ENCODE data around the gene STMN1. TPM values are rescaled to one million over a fixed set of nuclear protein-coding genes. Genes with fewer than 3 reads are reported as not detected.

The STMN1 gene
- total RNA-seq, 1 experiment from 2014 or later: 933 TPM

DNA sequence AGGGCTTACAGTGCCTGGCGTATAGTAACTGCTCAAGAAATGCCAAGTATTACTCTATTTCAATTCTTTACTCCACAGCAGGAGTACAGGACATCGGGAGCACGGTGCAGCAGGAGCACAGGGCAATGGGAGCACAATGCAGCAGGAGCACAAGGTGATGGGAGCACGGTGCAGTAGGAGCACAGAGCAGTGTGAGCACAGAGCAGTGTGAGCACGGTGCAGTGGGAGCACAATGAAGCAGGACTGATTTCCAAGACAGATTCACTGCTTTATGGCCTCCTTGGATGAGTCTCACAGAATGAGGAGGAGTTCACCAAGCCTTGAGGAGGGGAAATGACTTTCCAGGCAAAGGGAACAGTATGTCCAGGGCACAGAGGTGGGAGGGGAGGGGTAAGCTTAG lies 25.7 kb downstream of the STMN1 start:
- intact Hi-C loops (cut with micrococcal nuclease; ENCODE audit: unreplicated experiment): no loop called here
- Histone ChIP-seq H3K4me3 (ENCODE audit: low read depth, low read length, poor library complexity, severe bottlenecking) (no peak overlapping the region), H3K36me3 (ENCODE audit: insufficient read depth, low read length, poor library complexity, severe bottlenecking) (no peaks in the 10 kb centered on the region), H3K9me3 (ENCODE audit: low read depth, low read length, poor library complexity, severe bottlenecking) (no peaks in the 10 kb centered on the region), H3K27me3 (replicated peaks; ENCODE audit: insufficient read depth, low read depth, low read length, poor library complexity) (no peaks in the 10 kb centered on the region), H3K27ac (ENCODE audit: low read depth, low read length, poor library complexity, severe bottlenecking) (no peak overlapping the region), H3K4me1 (ENCODE audit: insufficient read depth, low read length, poor library complexity, severe bottlenecking) (no peaks in the 10 kb centered on the region)
- POLR2A ChIA-PET (ENCODE audit: low non-redundant PET): no interaction called here
- no peak for DNase-seq (ENCODE audit: low spot score)
- BruUV-seq (replicated peaks): no TSS peak
- CTCF ChIA-PET: no interaction called here
- no peak for TF ChIP-seq EZH2 (IDR thresholded peaks at IDR 0.05; ENCODE audit: borderline replicate concordance, low read depth, low read length, poor library complexity, severe bottlenecking)

DNA sequence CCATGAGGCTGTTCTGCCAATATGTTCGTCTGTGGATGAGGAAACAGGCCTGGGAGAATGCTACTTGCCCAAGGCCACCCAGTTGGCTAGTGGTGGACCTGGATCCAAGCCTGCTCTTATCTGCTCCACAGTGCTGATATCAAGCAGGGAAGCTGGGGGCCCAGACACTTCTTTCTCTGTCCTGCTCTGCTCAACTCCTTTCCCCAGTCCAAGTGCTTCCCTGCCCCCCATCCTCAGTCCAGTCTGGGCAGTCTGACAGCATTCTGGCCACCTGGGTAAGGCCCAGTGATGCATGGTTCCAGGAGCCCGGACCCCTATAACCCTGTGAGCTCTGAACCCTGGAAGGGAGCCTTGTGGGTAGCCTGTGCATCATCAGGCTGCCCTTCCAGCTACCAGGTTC lies 26.5 kb downstream of the STMN1 start:
- DNase-seq (ENCODE audit: low spot score): no peak
- Histone ChIP-seq H3K27ac (ENCODE audit: low read depth, low read length, poor library complexity, severe bottlenecking) (no peak overlapping the region), H3K4me1 (ENCODE audit: insufficient read depth, low read length, poor library complexity, severe bottlenecking) (peaks cover 7% of the 10 kb centered on the region), H3K4me3 (ENCODE audit: low read depth, low read length, poor library complexity, severe bottlenecking) (no peak overlapping the region), H3K9me3 (ENCODE audit: low read depth, low read length, poor library complexity, severe bottlenecking) (no peaks in the 10 kb centered on the region), H3K36me3 (ENCODE audit: insufficient read depth, low read length, poor library complexity, severe bottlenecking) (no peaks in the 10 kb centered on the region), H3K27me3 (replicated peaks; ENCODE audit: insufficient read depth, low read depth, low read length, poor library complexity) (no peaks in the 10 kb centered on the region)
- intact Hi-C loops (cut with micrococcal nuclease; ENCODE audit: unreplicated experiment): no loop called here
- POLR2A ChIA-PET (ENCODE audit: low non-redundant PET): no interaction called here
- TF ChIP-seq, protein P1, sequence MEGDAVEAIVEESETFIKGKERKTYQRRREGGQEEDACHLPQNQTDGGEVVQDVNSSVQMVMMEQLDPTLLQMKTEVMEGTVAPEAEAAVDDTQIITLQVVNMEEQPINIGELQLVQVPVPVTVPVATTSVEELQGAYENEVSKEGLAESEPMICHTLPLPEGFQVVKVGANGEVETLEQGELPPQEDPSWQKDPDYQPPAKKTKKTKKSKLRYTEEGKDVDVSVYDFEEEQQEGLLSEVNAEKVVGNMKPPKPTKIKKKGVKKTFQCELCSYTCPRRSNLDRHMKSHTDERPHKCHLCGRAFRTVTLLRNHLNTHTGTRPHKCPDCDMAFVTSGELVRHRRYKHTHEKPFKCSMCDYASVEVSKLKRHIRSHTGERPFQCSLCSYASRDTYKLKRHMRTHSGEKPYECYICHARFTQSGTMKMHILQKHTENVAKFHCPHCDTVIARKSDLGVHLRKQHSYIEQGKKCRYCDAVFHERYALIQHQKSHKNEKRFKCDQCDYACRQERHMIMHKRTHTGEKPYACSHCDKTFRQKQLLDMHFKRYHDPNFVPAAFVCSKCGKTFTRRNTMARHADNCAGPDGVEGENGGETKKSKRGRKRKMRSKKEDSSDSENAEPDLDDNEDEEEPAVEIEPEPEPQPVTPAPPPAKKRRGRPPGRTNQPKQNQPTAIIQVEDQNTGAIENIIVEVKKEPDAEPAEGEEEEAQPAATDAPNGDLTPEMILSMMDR (conservative IDR thresholded peaks at IDR 0.05; ENCODE audit: low read depth, low read length): no peak
- no peak for TF ChIP-seq EZH2 (IDR thresholded peaks at IDR 0.05; ENCODE audit: borderline replicate concordance, low read depth, low read length, poor library complexity, severe bottlenecking)
- BruUV-seq (replicated peaks): no TSS peak
- CTCF ChIA-PET: no interaction called here

- POLR2A ChIA-PET (ENCODE audit: low non-redundant PET): no interaction called here
- Histone ChIP-seq H3K36me3 (ENCODE audit: insufficient read depth, low read length, poor library complexity, severe bottlenecking) (no peaks in the 10 kb centered on the region), H3K4me3 (ENCODE audit: low read depth, low read length, poor library complexity, severe bottlenecking) (no peak overlapping the region), H3K27me3 (replicated peaks; ENCODE audit: insufficient read depth, low read depth, low read length, poor library complexity) (no peaks in the 10 kb centered on the region), H3K4me1 (ENCODE audit: insufficient read depth, low read length, poor library complexity, severe bottlenecking) (peaks cover 7% of the 10 kb centered on the region), H3K9me3 (ENCODE audit: low read depth, low read length, poor library complexity, severe bottlenecking) (no peaks in the 10 kb centered on the region), H3K27ac (ENCODE audit: low read depth, low read length, poor library complexity, severe bottlenecking) (no peak overlapping the region)
- DNase-seq (ENCODE audit: low spot score): no peak
- intact Hi-C loops (cut with micrococcal nuclease; ENCODE audit: unreplicated experiment): no loop called here
- CTCF ChIA-PET: interaction anchor here (0.6 kb wide), 2 partner anchors 43 to 158 kb away, joined by 3 read pairs; no protein-coding TSS in a partner anchor
- TF ChIP-seq, protein P1 (conservative IDR thresholded peaks at IDR 0.05; ENCODE audit: low read depth, low read length): no peak
- TF ChIP-seq EZH2 (IDR thresholded peaks at IDR 0.05; ENCODE audit: borderline replicate concordance, low read depth, low read length, poor library complexity, severe bottlenecking): no peak
- BruUV-seq (replicated peaks): no TSS peak
Observed at GRCh38 chr1:25878690-25879089, 27.5 kb downstream of the STMN1 start.

- POLR2A ChIA-PET (ENCODE audit: low non-redundant PET): interaction anchor here (0.5 kb wide), 1 partner anchor 12 kb away, joined by 11 read pairs; no protein-coding TSS in a partner anchor
- TF ChIP-seq, protein P1 (conservative IDR thresholded peaks at IDR 0.05; ENCODE audit: low read depth, low read length): no peak
- no peak for TF ChIP-seq EZH2 (IDR thresholded peaks at IDR 0.05; ENCODE audit: borderline replicate concordance, low read depth, low read length, poor library complexity, severe bottlenecking)
Observed at GRCh38 chr1:25877155-25877554, 29.1 kb downstream of the STMN1 start.

More at GRCh38 chr1:25877155-25877554, 29.1 kb downstream of the STMN1 start:
- CTCF ChIA-PET: no interaction called here
- no peaks in the 10 kb centered on the region for H3K27me3 ChIP-seq (replicated peaks; ENCODE audit: insufficient read depth, low read depth, low read length, poor library complexity)
- H3K4me3 ChIP-seq (ENCODE audit: low read depth, low read length, poor library complexity, severe bottlenecking): no peak overlapping the region
- H3K27ac ChIP-seq (ENCODE audit: low read depth, low read length, poor library complexity, severe bottlenecking): no peak overlapping the region
- no TSS peak for BruUV-seq (replicated peaks)
- DNase-seq (ENCODE audit: low spot score): no peak
- intact Hi-C loops (cut with micrococcal nuclease; ENCODE audit: unreplicated experiment): no loop called here
- peaks cover 7% of the 10 kb centered on the region for H3K4me1 ChIP-seq (ENCODE audit: insufficient read depth, low read length, poor library complexity, severe bottlenecking)
- H3K36me3 ChIP-seq (ENCODE audit: insufficient read depth, low read length, poor library complexity, severe bottlenecking): no peaks in the 10 kb centered on the region
- H3K9me3 ChIP-seq (ENCODE audit: low read depth, low read length, poor library complexity, severe bottlenecking): no peaks in the 10 kb centered on the region
